Pancreas (tissue), 10 donors: ENCODE results near the gene TP53BP2. TPM values are rescaled to one million over a fixed set of nuclear protein-coding genes. Genes with fewer than 3 reads are reported as not detected.

Experiments used
- ATAC-seq, 4 donors: fragments of 200-7000 bp; cut with Tn5 transposase; one replicate each; pipeline versions ENCODE4 v1.8.0 to v1.9.1; 2020; ENCODE audit warnings: mild to moderate bottlenecking in 4 of 4, moderate library complexity in 4 of 4
- DNase-seq, 6 donors: peaks; one replicate each; pipeline ENCODE4 v3.0.0-alpha.2; 2020
- FAIRE-seq: peaks from 2 replicates; lab custom pipeline; 2012; peaks lifted over from hg19 to GRCh38; lab: Jason Lieb, UNC
- H3K27ac ChIP-seq, 4 donors: fragments of 200-600 bp; sonication (generic); 1 replicate in 3 of 4; 2 replicates in 1 of 4; pipeline versions ENCODE4 v1.5.0 to v1.8.0; 2020
- H3K27me3 ChIP-seq, 4 donors: fragments of 200-600 bp; one replicate each; pipeline ENCODE4 v1.8.0; 2021
- H3K36me3 ChIP-seq, 3 donors: fragments of 200-600 bp; sonication (generic) in 1 of 3; one replicate each; pipeline versions ENCODE4 v1.5.0 to v1.8.0; 2020 to 2021
- H3K4me1 ChIP-seq, 3 donors: fragments of 200-600 bp; one replicate each; pipeline ENCODE4 v1.8.0; 2021
- H3K4me3 ChIP-seq, 4 donors: fragments of 200-600 bp; sonication (generic) in 2 of 4; one replicate each; pipeline versions ENCODE4 v1.5.0 to v1.8.0; 2020 to 2021
- H3K9me3 ChIP-seq, 4 donors: fragments of 200-600 bp; one replicate each; pipeline ENCODE4 v1.8.0; 2021
- CTCF ChIP-seq, 4 donors: fragments of 200-600 bp; sonication (generic) in 3 of 4; IDR thresholded peaks; one replicate each; pipeline versions ENCODE4 v1.5.0 to v1.8.0; 2021; ENCODE audit warnings: antibody characterized with exemption in 4 of 4
- whole genome bisulfite sequencing, 2 donors: extraction: QIAGEN DNeasy Blood & Tissue Kit; methylation state at CpG; one replicate each; pipeline ENCODE4 v1.1.7; 2013; 5-methylcytosine and 5-hydroxymethylcytosine counted together
- intact Hi-C, 3 donors: fragments of 100-400 bp; cut with DNase I; formaldehyde crosslinking; loops; one replicate each; pipeline versions ENCODE4 v1.11.1 to v1.14.2; 2022
- polyA plus RNA-seq, 2 donors: library from polyadenylated mRNA; stranded (reverse); fragments of 200-250 nt; gene quantifications; one replicate each; pipeline ENCODE4 v1.2.3, GENCODE V29; 2013
- total RNA-seq, 6 donors: library from RNA; stranded (reverse); fragmentation: NEBNext Ultra II Directional in 4 of 6; extraction: Animal tissue kit (Norgen Biotek cat#: 25700) in 4 of 6; gene quantifications; one replicate each; pipeline versions ENCODE4 v1.2.1 to v1.2.4, GENCODE V29; 2021 to 2023
- donor health status: healthy with polysubstance abuse.
- donor health status: DM: no; HTN: no; CAD: no; lungs with moderate emphysema.
- donor health status: DM: no; HTN: no; CAD: no.
- donor health status: control.
- donor health status: control.
- donor health status: Bipolar disorder and iron deficiency.
- donor health status: DM: yes; HTN: yes; CAD: no.
- donor health status: DM: no; HTN: no; CAD: no.
- donor health status: DM: no; HTN: no; CAD: no.
- donor health status: DM: yes; HTN: yes; CAD: no.

TP53BP2 gene
- total and polyA plus RNA-seq, 8 donors = 5.5 to 31.7 (median 14.1) TPM

GRCh38 chr1:223729906-223730305 lies 115.8 kb downstream of the TP53BP2 start:
- no peak overlapping the region for H3K4me3 ChIP-seq
- H3K4me1 ChIP-seq = peaks cover 5 to 26% (median 13%) of the 10 kb centered on the region in 3 donors
- no peaks in the 10 kb centered on the region for H3K36me3 ChIP-seq
- FAIRE-seq (no peak), DNase-seq (no peak), ATAC-seq (no peak)
- no peaks in the 10 kb centered on the region for H3K9me3 ChIP-seq
- H3K27me3 ChIP-seq = no peaks in the 10 kb centered on the region
- H3K27ac ChIP-seq = no peak overlapping the region
- no peak for TF ChIP-seq CTCF (IDR thresholded peaks at IDR 0.05)
- 83 to 86% methylated on average over 4 of the region's 4 CpGs for WGBS, 2 donors
- intact Hi-C loops = no loop called here

Other genes with a start within 250 kb of the TP53BP2 start
- gene CAPN8, start 180.2 kb downstream of the TP53BP2 start, total RNA-seq = 10 to 100 TPM in 1 of 6 donors, 1 to 10 TPM in 4, under 1 TPM in 1; 0.67 to 12.5 (median 1.4) TPM
- gene CAPN8, start 180.2 kb downstream of the TP53BP2 start, polyA plus RNA-seq = 1 to 10 TPM; 2.2 to 3.6 TPM
- 10 to 100 TPM; 48.2 to 90.0 (median 54.6) TPM for gene CAPN2, start 133.4 kb downstream of the TP53BP2 start, total RNA-seq
- gene CAPN2, start 133.4 kb downstream of the TP53BP2 start, polyA plus RNA-seq = 10 to 100 TPM; 55.8 to 59.0 TPM